Left kidney (tissue), 2 donors: Measurements from ENCODE around the gene TMSB10. TPM values are rescaled to one million over a fixed set of nuclear protein-coding genes. Genes with fewer than 3 reads are reported as not detected.

Experiments used
- DNase-seq: peaks from one replicate; pipeline ENCODE4 v3.0.0-alpha.2; 2013
- polyA plus RNA-seq: library from polyadenylated mRNA; unstranded; fragments of 120-200 nt; gene quantifications from one replicate; pipeline ENCODE4 v1.2.1, GENCODE V29; 2013; ENCODE audit not compliant: insufficient read length

The TMSB10 gene
- polyA plus RNA-seq, 1 donor, result 1,422 TPM

GRCh38 chr2:84878896-84879583 is 26.4 kb upstream of the TMSB10 start:
- no peak for DNase-seq

DNA sequence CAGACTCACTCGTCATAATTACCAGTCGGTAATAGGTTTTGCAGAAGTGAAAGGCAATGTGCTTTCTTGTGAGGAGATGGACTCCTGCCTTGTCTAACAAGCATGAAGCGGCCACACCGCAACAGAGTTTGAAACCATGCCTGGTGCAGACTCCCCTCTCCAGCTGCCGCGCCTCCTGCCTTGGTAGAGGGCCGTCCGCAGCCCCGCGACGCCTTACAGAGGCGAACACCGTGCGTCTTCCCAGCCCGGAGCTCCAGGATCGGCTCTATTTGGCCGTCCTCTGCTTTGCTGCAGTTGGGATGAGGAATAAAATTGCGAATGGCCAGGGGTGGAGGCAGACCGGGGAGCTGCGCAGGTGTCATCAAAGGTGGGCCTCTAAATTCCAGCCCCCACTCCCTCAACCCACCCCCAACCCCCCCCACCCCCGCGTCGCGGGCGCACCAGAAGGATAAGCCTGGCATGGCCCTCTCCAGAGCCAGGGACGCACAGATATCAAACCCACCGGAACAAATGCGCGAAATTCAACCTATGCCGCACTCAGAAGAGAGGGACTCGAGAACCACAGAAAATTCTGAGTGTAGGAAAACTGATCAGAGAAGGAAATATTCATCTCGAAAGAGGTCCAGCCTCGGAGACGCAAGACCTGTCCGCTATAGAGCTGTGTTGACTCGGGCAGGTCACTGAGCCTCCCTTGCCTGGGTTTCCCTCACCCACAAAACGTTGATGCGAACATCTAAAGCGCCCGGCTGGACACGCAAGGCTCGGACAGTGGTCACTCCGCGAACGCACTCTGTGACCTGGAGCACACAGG is 25.7 kb upstream of the TMSB10 start:
- DNase-seq, result no peak

- no peak for DNase-seq
Observed at GRCh38 chr2:84880395-84880644, 25.1 kb upstream of the TMSB10 start.

DNA sequence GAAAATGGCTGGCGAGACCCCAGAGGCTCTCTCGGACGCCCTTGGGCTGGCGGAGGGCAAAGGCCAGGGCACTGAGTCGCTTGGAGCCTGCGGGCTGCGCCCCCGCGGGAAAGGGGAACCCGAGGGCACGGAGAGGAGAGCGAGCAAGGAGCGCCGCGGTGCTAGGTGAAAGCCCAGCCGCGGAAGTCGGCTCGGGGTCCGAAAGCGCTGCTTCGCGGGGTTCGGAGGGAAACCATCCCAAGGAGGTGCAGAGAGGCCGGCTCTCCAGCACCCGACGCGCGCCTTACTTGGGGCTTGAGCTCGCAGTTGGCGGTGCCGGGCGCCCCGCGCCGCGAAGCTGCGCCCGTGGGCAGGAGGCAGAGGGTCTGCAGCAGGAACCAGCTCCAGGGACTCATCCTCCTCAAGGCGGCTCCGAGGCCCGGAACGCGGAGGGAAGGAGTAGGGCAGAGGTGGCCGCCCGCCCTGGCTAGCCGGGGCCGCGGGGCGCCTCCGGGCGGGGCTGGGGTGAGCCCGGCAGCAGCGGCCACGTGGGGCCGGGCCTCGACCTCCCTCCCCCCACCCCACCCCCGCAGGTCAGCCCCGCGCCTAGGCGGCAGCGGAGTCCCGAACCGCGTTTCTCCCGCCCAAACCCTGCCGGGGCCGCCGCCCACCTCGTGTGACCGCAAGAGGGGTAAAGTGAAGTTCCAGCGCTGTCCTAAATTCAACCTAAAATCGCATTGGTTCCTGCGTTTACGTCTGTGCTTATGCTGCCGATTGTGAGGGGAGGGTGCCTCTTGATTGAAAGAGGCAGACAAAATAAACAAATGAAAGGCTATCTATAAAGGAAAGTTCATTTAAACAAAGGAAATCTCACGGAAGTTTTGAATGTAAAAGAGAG is 24.6 kb upstream of the TMSB10 start, which contains the start of gene TRABD2A:
Gene TRABD2A, minus strand, starts transcription at position 440 of the 877 bp plus-strand sequence. Its CDS starts 45 bp downstream, at position 395.
- DNase-seq, result no peak

DNA sequence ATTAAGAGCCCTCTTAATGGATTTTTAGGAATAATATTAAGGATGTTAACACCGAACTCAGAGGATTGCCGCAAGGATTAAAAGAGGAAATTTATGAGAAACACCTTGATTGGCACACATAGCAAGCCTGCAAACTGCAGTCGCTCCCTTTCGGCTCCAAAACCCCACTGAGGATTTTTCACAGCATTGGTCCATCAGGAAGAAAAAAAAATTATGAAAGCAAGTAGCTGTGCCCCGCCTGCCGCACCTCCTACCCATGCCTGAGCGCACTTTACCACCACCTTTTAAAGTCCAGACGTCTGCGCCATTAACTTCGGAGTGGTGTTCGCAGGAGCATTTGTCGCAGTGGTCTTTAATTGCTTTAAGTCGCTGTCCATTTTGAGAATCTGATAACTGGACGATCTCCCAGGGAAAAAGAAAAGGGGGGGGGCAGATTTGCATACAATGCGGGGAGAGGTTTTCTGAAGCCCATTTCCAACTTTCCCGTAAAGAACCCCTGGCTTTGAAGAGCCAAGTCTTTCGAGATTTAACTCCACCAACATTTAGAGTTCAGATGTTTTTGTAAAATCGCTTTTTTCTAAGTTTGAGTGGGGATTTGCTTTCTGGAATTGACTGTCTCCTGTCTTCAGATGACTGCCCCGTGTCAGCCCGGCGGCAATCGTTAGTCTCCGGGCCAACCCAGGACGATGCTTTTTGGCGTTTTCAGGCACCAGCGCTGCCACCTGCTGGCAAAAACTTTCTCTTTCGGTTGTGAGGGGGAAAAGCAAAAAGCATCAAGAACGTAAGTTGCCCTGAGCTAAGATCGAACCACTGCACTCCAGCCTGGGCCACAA is 23.7 kb upstream of the TMSB10 start:
- DNase-seq, result peak; percentile 83

DNA sequence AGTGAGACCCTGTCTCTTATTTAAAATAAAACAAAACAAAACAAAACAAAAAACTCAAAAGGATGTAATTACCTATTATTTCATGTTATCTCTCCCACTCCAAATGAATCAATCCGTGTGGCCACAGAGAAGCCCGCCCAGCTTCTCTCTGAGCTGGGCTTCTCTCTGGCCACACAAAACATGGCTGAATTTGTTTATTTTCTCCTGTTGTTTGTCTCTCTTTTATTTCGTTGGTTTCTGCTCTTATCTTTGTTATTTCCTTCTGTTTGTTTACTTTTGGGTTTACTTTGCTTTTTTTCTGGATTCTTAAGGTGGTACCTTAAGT is 23.1 kb upstream of the TMSB10 start:
- DNase-seq, result no peak

DNA sequence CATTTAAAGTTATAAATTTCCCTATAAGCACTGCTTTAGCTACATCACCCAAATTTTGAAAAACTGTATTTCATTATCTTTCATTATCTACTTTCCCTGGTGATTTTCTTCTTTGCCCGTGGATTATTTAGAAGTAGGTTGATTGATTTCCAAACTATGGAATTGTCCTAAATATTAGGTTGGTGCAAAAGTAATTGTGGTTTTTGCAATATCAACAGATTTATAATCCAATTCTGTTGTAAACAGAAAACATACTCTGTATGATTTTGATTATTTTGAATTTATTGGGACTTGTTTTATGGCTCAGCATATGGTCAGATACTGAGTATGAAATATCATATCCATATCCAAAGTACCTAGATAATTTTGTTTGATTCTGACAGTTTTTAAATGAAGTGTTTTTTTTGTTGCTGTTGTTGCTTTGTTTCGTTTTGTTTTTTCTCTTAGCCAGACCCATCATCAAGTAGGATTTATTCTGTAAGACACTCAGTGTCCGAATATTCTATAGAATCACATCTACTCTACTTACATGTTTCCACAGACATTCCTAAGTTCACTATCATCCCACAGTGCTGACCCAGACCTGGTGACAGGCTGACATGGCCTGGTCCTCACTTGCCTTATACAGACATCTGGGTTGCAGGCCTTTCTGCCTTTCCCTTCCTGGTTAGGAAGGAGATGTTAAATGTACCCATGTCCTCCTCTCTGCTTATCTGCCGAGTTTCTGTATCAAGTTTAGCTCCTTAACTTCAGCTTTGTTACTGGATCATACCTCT is 22.5 kb upstream of the TMSB10 start:
- no peak for DNase-seq

- DNase-seq, result no peak
Observed at GRCh38 chr2:84884449-84884848, 21.0 kb upstream of the TMSB10 start.

- no peak for DNase-seq
Observed at GRCh38 chr2:84885111-84885510, 20.3 kb upstream of the TMSB10 start.

DNA sequence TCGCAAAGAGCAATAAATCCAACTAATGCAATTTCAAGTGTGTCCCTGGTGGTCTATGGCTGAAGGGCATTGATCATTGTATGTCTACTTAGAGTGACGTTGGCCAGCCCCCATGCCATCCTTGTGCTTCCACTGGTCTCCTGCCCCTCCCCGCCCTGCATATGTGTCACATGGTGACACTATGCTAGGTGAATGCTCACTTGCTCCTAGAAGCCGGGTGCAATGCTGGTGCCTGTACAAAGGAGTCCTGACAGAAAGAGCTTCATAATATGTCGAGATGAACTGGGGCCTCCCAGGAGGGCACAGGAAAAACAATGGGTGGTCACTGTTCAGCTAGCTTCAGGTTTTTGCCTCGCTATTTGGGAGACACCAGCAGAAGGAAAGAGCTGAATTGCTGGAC is 18.7 kb upstream of the TMSB10 start:
- no peak for DNase-seq

GRCh38 chr2:84888401-84889276 is 16.8 kb upstream of the TMSB10 start:
- DNase-seq, result no peak

DNA sequence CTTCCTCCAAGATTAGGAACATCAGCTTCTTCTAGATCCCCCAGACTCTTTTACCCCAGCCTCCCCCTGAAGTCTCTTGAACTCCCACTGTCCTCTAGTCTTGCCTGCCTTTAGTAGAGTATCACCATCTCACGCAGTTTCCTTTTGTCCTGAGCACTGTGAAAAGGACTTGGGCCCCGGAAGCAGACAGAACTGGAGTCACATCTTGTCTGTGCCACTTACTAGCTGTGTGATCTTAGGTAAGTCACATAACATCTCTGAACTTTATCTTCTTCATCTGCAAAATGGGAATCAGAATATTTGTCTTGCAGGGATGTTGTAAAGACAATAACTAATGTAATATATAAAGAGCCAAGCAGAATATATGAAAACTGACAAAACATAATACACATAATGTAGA is 16.1 kb upstream of the TMSB10 start:
- DNase-seq, result no peak

GRCh38 chr2:84891355-84892010 is 14.0 kb upstream of the TMSB10 start:
- DNase-seq, result no peak

- no peak for DNase-seq
Observed at GRCh38 chr2:84894131-84894586, 11.3 kb upstream of the TMSB10 start.

GRCh38 chr2:84894758-84895520 is 10.5 kb upstream of the TMSB10 start:
- DNase-seq, result no peak

DNA sequence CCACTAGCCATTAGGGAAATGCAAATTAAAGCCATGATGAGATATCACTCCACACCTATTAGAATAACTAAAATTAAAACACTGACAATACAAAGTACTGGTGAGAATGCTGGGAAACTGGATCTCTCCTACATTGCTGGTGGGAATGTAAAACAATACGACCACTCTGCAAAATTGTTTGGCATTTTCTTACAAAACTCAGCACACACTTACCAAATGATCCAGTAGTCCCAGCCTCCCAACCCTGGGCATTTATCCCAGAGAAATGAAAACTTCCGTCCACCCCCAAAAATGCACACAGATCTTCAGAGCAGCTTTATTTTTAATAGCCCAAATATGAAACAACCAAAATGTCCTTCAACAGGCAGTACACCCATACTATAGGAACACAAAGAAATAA is 8.9 kb upstream of the TMSB10 start:
- no peak for DNase-seq

DNA sequence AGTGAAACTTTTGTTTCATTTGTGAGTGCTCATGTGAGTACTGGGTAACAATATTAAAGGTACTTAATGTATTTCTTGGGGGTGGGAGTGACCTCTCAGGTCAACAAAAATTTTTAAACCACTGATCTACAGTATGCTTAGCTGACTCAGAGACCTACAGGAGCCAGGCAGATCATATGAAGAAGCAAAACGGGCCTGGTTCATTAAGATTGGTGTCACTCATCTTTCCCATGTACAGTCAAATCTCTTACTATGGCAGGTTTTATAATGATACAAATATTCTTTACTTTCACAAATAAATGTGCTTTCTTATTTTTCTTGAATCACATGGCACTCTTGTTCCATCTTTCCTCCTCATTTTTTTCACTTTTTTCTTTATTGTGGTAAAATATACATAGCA is 7.7 kb upstream of the TMSB10 start:
- DNase-seq, result no peak

GRCh38 chr2:84899304-84900204 is 5.9 kb upstream of the TMSB10 start:
- DNase-seq, result no peak
